GM15510 (cell line): ENCODE data around the gene NEK10.

ENCODE experiments used
- POLR2A ChIP-seq: IDR thresholded peaks from 3 replicates; pipeline ENCODE4 v1.6.1; 2011; ENCODE audit warnings: borderline replicate concordance; ENCODE audit not compliant: insufficient read length; ENCODE audit errors: extremely low read depth

NEK10 gene

DNA sequence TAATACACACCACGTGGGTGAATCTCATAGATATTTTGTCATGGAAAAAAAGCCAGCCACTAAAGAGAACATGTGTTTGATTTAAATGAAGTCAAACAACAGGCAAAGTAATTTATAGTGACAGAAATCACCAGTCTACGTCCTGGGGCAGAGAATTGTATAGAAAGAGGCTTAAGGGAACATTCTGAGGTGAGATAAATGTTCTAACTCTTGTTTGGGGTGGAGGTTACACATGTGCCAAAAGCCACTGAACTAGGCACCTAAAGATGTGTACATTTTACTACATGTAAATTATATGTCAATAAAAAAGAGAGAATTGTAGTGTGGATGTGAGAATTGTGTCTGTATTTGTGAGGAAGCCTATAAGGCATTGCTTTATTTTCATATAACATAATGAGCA lies 184.9 kb downstream of the NEK10 start:
- no peak for TF ChIP-seq POLR2A

DNA sequence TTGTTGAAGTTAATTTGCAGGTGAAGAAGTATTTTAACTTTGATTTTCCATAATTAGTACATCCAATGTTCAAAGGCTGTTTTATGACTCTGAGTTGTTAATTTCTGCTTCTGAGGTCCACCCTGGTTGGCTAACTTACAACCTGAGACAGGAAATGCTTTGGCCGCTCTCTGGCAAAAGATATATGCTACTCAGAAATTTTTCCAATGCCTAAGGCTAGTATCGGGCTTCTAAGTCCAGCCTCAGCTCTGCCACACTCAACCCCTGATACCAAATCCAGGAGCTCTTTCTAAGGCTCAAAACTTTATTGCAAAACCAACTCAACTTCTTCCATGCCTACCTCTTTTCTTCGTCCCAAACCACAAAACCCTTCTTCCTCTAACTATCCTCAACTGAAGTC lies 192.9 kb downstream of the NEK10 start:
- TF ChIP-seq POLR2A, result no peak

DNA sequence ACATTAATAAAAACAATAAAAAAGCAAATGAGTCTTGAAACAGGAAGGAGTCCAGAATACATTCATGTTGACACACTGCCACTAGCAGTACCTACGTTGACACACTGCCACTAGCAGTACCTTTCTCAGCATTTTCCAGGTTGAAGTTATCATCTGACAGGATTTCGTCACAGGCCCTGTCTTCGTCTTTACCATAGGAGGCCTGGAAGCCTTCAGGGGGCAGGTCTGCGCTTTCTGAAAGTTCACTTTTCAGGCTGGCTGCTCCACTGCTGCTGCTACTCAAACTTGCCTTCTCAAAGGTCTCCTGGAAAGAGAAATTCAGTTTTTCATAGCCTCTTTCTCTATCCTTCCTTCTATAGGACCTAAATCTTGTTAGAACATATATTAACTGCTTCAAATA lies 194.7 kb downstream of the NEK10 start:
- no peak for TF ChIP-seq POLR2A

DNA sequence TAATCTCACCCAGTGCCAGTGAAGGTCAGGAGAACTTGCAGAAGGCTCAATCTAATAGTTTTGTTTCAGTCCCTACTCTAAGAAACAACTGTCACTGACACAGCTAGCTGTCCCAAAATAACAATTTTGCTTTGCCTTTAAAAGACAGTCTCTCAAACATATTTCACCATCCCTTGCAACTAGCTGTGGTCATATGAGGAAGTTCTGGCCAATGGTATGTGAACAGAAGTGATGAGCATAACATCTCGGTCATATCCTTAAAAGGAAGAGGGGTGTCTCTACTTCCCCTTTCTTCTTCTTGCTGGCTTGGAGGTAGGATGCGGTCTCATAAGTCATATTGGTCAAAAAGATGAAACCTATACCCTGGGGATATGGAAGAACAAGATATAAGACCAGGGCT lies 198.1 kb downstream of the NEK10 start:
- TF ChIP-seq POLR2A, result no peak

DNA sequence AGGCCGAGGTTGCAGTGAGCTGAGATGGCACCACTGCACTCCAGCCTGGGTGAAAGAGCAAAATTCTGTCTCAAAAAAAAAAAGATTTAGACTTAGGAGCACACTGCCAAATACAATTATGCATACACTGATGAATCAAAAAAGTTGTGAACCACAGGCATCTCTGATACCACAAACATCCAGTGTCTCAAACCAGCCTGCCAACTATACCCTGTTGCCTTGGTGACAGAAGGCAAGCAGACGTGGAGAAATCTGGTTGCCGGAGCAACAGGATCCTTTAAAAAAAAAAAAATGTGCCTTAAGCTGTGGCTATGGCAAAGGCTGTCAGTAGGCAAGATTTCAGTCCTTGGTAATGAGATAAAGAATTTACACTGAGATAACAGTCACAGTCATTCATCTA lies 202.3 kb downstream of the NEK10 start:
- no peak for TF ChIP-seq POLR2A

DNA sequence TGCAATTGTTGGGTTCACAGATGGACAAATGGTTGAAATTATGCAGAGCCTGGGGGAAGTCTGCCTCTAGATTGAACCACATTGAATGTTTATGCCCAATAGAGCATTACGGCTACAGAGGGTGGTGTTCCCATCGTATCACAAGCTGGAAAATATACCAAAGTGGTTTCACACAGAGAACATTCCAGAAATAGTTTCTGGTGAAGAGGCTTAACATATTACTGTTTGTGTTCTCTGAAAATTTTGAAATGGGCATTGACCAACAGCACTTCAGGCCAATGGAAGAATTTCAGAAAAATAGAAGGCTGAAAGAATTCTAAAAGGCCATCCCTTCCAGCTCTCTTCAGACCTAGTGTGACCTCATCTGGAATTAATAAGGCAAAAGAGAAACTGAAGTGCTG lies 203.9 kb downstream of the NEK10 start:
- TF ChIP-seq POLR2A, result no peak

DNA sequence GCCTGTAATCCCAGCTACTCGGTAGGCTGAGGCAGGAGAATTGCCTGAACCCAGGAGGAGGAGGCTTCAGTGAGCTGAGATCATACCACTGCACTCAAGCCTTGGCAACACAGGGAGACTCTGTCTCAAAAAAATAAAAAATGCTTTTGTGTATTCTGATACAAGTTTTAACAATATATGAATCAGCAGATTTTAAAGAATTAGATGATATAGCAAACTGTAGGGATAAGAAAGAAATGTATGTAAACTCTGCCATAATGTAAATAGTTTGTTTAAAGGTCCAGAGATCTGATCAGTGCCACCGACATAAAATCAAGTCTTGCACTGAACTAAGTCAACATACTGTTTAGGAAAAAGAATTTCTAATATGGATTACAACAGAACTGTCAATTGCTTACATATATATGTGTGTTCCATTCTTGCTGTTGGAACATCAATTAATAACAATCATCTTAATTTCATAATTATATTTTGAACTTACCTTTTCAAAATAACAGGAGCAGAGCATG lies 208.3 kb downstream of the NEK10 start:
- TF ChIP-seq POLR2A, result no peak

DNA sequence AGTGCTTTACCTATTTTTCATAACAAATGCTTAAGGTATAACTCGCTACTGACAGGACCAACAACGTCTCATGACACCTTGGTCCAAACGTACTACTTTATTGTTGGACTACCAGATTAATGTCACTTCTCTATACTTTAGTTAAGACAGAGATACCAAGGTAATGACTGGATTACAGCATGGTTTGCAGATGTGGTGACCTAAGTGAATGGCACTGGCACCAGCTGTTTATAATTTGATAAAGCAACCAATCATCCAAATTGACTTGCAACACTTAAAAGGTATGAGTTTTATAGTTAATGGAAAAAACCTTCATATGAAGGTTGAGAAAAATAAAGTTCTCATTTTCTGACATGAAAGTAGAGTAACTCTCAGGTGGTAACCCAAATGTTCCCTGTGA lies 209.0 kb downstream of the NEK10 start:
- TF ChIP-seq POLR2A, result no peak

DNA sequence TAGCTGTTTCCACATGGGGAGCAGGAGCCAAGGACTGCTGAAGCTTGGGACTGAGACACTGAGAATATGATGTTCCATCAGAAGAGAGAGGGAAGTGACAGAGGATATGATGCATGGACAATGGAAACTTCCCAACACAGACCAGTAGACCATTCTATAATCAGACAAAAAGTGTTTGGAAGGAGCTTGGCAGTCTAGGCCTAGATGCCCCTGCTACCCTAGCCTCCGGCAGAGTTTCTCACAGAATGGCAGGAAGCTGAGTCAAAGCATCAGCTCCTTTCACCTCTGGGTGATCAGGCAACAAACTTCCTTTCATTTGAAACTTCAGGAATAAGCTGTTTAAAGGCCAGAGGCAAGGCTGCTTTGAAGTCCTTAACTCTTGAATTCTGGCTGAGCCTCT lies 222.0 kb downstream of the NEK10 start:
- TF ChIP-seq POLR2A, result no peak

DNA sequence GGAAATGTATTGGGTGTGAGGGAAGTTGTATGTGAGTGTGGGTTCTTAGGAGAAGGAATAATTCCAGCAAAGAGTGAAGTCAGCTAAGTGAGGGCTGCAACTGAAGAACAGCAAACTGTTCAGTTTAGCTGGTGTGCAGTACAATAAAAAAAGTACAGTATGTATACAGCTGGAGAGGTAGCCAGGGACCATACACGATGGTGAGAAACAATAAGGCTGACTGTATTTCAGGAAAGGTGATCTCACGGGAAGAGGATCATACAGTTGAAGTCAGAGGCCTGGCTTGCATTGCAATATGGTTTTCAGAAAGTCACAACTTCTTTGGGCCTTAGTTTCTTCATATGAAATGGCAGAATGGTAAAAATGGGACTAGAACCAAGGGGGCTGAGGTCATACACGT lies 222.4 kb downstream of the NEK10 start:
- no peak for TF ChIP-seq POLR2A

DNA sequence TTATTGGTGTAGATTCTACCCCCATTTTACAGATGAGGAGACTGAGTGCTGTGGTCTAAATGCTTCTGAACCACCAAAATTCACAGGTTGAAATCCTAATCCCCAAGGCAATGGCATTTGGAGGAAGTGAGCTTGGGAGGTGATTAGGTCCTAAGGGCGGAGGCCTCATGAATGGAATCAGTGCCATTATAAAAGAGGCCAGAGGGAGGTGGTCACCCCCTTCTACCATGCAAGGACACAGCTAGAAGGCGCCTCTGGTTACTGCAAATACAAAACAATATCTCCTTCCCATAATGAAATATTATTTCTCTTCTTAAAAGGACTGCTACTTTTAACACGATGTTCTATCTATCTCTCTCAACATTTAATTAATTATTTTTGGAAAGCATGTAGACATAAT lies 223.5 kb downstream of the NEK10 start:
- no peak for TF ChIP-seq POLR2A

DNA sequence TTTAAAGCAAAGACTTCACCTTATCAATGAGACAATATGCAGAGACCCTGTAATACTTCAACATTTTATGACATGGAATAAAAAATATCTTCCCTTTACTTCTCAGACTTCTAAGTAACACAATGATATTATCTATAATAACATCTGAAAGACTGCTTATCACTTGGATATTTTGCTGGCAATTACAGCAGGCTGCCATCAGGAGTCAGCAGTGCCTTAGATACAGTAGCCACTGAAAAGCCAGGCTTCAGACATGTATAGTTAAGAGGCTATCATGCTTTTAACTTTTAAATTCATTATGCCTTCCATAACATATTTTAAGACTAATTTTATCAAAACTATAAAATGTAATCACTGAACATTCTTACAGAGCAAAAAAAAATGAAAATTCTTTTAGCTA lies 227.5 kb downstream of the NEK10 start:
- no peak for TF ChIP-seq POLR2A

DNA sequence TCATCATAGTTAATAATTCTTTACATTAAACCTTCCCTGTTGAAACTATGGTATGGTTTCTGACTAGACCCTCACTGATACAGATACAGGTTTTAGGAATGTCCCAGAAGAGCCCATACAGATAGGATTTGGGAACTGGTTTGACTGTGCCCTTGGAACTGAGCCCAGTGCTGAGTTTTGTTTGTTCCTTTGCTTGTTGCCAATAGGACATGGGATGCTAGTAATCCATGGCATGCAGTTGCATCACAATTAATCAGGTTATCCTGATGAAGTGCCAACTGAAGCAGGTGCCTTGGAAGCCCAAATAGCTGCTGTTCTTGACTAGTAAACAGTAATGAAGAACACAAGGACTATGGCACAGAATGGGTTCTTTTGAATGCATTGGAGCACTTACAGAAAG lies 230.6 kb downstream of the NEK10 start:
- TF ChIP-seq POLR2A, result no peak

DNA sequence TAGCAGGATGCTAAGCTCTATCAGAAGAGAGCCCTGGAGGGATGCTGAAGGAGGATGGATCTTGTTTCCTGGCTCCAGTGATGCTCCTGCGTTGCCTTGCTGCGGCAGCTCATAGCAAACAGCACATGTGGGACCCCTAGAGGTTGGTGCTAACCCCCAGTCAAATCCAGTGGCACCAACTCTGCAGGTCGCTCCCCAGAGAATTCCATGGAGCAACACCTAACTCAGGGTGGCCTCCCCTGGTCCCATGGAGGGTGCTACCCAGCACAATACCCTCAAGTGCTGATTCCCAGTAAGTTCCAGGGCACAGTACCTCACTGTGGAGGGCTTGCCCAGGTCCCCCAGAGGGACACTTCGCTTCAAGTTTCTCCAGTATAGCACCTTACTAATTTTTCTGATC lies 231.2 kb downstream of the NEK10 start:
- TF ChIP-seq POLR2A, result no peak

DNA sequence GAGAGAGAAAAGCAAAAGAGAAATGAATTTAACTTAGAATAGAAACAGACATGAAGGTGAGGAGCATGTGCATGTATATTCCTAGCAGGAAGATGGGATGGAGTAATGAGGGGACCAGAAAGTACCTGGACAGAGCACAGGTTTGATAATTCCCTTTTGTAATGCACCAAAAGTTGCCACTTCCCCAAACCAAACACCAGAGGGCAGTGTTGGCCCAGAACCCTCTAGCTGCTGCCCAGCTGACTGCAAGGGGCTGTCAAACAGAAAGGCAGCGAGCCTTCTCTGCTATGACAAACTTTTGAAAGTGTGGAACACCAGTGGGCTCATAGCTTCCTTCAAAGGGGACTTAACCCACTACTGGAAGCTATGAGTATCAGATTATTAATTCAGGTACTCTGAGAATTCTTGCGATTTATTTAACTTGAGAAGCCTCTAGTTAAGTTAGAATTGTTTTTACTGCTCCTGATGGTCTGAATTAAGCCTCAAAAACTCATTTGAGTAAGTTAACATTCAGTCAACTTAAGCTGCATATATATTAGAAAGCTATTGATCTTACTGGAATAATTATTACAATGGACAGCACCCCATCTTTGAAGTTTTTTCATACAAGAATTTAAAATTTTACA lies 234.9 kb downstream of the NEK10 start:
- TF ChIP-seq POLR2A, result no peak

DNA sequence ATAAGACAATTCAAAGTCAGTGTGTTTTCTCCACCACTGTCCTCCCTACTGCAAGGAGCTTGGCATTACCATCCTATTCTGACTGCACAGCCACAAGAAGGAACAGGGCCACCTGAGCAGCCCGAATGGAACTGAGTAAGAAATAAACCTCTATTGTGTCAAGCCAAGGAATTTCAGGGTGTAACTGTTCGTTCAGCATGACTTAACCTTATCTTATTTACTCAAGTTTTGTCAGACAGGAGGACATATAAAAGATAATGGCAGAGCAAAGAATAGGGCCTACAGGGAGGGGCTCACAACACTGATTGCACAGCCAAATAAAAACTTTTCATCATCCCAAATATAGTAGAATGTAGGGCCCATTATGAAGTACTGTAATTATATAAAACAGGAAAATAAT lies 236.1 kb downstream of the NEK10 start:
- no peak for TF ChIP-seq POLR2A

DNA sequence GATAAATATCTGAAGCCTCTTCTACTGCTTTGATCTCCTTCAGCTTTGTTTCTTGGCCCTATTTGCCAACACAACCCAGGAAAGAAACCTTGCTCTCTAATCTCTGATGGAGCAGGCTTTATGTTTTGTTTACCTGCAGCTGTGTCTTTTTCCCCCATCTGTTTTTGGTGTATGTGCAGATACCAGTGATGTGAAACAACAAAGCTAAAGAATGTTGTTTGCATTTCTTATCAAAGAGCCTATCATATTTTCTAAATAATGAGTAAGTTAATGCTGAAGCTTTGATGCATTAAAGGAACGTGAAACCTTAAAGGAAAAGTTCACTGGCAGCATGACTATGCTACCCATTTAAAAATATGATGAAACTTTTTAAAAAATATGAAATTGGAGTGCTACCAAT lies 238.4 kb downstream of the NEK10 start:
- TF ChIP-seq POLR2A, result no peak
